Measurements from ENCODE around the gene LIN28B. TPM values are rescaled to one million over a fixed set of nuclear protein-coding genes. Genes with fewer than 3 reads are reported as not detected.

The LIN28B gene, protein sequence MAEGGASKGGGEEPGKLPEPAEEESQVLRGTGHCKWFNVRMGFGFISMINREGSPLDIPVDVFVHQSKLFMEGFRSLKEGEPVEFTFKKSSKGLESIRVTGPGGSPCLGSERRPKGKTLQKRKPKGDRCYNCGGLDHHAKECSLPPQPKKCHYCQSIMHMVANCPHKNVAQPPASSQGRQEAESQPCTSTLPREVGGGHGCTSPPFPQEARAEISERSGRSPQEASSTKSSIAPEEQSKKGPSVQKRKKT
- polyA plus RNA-seq: not detected

DNA sequence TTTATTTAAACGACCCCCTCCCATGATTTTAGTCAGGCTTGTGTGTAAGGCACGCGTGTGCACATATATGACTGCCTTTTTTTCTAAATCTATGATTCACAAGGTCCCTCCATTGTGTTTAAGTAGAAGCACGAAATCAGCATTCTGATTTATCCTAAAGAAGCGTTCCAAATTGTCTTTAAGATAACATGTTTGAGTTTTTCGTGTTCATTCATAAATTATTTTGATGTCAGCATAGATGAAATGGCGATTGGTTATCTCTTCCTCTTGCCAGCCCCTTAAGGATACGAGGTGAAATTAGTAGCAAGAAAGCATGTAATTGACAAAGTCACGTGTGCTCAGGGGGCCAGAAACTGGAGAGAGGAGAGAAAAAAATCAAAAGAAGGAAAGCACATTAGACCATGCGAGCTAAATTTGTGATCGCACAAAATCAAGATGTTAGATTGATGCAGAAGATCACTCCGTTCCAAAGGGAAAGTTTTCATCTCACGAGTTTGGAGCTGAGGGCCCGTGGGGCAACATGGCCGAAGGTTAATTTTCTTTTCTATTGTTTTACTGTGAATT, at the start of gene LIN28B:
LIN28B (plus strand) TSS at position 377 of the 564 bp plus-strand sequence; CDS start at position 521, 144 bp downstream.
- Mint-ChIP-seq H3K27ac (peak within 1 kb of the TSS in 2 of 3 donors; percentile 4 to 67), H3K4me3 (peak within 1 kb of the TSS in 3 of 4 donors; percentile 8 to 52 (median 45)), H3K4me1 (peaks cover 0 to 9% (median 0%) of the 10 kb centered on the region in 3 donors)

DNA sequence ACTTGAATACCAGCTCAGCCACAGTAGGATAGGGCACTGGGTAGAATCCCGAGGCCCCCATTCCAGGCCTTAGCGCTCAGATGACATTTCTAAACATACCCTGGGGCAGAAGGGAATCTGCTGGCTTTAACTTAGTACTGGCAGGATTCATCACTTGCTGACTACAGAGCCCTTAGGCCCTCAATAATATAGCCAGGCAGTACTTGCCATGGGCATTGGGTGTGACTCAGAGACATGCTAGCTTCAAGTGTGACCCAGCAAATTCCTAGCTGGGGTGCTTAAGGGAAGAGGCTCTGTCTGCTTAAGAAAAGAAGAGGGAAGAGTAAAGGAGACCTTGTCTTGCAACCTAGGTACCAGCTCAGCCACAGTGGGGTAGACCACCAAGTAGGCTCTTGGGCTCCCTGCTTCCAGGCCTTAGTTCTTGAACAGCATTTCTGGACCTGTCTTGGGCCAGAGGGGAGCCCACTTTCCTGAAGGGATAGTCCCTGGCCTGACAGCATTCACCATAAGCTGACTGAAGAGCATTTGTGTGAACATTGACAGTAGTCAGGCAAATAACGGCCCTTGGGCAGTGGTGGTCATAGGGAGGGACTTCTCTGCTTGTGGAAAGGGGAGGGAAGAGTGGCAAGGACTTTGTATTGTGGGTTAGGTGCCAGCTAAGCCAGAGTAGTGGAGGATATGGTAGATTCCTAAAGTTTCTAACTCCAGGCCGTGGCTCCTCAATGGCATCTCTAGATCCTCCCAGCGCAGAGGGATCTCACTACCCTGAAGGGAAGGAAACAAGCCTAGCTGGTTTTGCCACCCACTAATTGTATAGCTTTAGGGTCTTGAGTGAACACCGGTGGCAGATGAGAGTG, 48.6 kb upstream of the LIN28B start:
- H3K36me3 Mint-ChIP-seq: no peaks in the 10 kb centered on the region
- peaks cover 3% of the 10 kb centered on the region for H3K27me3 Mint-ChIP-seq
- peak overlapping the region in 2 of 3 donors; percentile 59 to 74 for H3K27ac Mint-ChIP-seq
- no peak overlapping the region for H3K4me3 Mint-ChIP-seq
- peaks cover 0 to 2% (median 0%) of the 10 kb centered on the region in 3 donors for H3K9me3 Mint-ChIP-seq
- no peaks in the 10 kb centered on the region for H3K4me1 Mint-ChIP-seq

More for the DNA sequence above, at the start of gene LIN28B:
- peaks cover 54% of the 10 kb centered on the region for H3K27me3 Mint-ChIP-seq
- peaks cover 3 to 10% (median 6%) of the 10 kb centered on the region in 3 donors for H3K9me3 Mint-ChIP-seq
- no peaks in the 10 kb centered on the region for H3K36me3 Mint-ChIP-seq

DNA sequence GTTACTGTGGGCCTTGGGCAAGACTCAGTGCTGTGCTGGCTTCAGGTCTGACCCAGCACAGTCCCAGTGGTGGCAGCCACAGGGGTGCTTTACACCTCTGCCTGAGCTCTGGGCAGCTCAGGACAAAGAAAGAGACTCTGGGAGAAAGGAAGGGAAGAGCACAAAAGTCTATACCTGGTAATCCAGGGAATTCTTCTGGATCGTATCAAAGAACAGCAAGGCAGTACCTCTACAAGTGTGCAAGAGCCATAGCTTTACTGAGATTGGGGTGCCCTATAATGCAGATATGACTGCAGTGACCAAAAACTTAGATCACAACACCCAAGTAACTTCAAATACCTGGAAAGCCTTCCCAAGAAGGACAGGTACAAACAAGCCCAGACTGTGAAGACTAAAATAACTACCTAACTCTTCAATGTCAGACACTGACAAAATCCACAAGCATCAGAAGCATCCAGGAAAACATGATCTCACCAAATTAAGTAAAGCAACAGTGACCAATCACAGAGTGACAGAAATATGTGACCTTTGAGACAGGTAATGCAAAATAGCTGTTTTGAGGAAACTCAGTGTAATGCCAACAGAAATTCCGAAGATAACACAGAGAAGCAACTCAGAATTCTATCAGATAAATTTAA, 47.9 kb upstream of the LIN28B start:
- peak overlapping the region in 2 of 3 donors; percentile 59 to 74 for H3K27ac Mint-ChIP-seq
- H3K9me3 Mint-ChIP-seq: peaks cover 0 to 2% (median 0%) of the 10 kb centered on the region in 3 donors
- peaks cover 3% of the 10 kb centered on the region for H3K27me3 Mint-ChIP-seq
- H3K4me1 Mint-ChIP-seq: no peaks in the 10 kb centered on the region
- H3K36me3 Mint-ChIP-seq: no peaks in the 10 kb centered on the region
- no peak overlapping the region for H3K4me3 Mint-ChIP-seq

DNA sequence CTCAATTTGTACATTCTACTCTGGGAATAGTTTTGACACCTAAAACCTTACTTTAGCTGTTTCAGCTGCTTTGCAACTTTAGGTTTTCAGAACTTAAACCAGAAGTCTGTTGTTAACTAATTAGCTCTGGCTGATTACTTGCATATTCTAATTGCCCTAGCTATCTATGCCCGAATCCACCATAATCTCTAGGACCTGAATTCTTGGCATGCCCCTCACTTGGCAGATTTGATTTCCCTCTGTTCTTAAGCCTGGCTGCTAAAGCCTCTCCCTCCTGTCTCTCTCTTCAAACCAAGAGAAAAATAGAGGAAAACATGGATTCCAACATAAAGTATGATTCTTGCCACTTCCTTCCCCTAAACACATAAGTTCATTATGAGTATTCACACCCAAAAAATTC, 35.0 kb upstream of the LIN28B start:
- H3K27me3 Mint-ChIP-seq: no peaks in the 10 kb centered on the region
- no peak overlapping the region for H3K27ac Mint-ChIP-seq
- peaks cover 0 to 2% (median 0%) of the 10 kb centered on the region in 3 donors for H3K9me3 Mint-ChIP-seq
- no peak overlapping the region for H3K4me3 Mint-ChIP-seq
- no peaks in the 10 kb centered on the region for H3K36me3 Mint-ChIP-seq
- H3K4me1 Mint-ChIP-seq: no peaks in the 10 kb centered on the region

DNA sequence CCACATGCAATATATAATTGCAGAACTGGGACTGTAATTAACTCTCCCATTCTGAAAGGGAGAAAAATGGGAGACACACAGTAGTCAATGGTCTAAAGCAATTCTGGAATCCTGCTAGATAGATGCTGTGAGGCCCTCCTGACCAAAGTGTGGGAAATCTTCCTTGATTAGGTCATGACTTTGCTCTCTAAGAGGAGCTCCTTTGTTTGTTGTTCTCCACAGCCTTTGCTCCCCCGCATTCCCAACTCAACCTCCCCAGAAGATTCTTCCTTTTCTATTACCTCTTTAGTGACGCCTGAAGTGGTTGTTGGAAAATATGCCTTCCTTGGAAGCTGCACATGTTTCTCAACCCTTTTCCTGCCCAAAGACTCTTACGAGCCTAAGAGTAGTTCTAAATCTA, 28.8 kb upstream of the LIN28B start:
- Mint-ChIP-seq H3K36me3 (no peaks in the 10 kb centered on the region), H3K4me1 (no peaks in the 10 kb centered on the region), H3K4me3 (no peak overlapping the region), H3K27me3 (peaks cover 4% of the 10 kb centered on the region), H3K9me3 (no peaks in the 10 kb centered on the region), H3K27ac (no peak overlapping the region)

DNA sequence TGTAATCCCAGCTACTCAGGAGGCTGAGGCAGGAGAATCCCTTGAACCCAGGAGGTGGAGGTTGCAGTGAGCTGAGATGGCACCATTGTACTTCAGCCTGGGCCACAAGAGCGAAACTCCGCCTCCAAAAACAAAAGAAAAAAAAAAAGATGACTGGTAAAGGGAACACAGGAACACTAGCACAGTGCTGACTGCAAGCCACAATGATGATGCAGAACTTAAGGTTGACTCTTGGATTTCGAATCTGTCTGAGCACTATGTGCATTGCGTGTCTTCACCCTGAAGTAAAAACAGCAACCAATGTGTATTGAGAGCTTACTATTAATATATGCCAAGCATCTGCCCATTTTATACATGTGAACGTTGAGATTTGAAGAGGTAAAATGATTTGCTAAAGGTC, 27.6 kb upstream of the LIN28B start:
- Mint-ChIP-seq H3K36me3 (no peaks in the 10 kb centered on the region), H3K4me3 (no peak overlapping the region), H3K4me1 (no peaks in the 10 kb centered on the region), H3K27ac (no peak overlapping the region), H3K27me3 (peaks cover 4% of the 10 kb centered on the region), H3K9me3 (no peaks in the 10 kb centered on the region)

DNA sequence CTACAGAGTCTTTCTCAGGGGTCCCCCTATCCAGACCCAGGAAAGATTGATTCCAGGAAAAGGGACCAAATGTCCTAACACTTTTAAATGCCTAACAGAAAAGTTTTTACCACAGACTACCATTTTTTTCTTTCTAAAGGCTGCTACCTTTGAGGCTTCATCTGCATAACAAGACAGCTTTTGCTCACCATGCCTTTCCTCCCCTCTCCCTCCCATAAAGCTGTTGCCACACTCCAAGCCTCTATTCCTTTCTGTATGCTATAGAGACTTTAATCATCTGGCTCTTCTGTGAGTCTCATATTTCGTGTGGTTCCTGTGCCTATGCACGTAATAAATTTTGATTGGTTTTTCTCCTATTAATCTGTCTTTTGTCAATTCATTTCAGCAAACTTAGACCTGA, 26.0 kb upstream of the LIN28B start:
- Mint-ChIP-seq H3K4me3 (no peak overlapping the region), H3K36me3 (no peaks in the 10 kb centered on the region), H3K27ac (no peak overlapping the region), H3K27me3 (peaks cover 4% of the 10 kb centered on the region), H3K4me1 (no peaks in the 10 kb centered on the region), H3K9me3 (no peaks in the 10 kb centered on the region)

DNA sequence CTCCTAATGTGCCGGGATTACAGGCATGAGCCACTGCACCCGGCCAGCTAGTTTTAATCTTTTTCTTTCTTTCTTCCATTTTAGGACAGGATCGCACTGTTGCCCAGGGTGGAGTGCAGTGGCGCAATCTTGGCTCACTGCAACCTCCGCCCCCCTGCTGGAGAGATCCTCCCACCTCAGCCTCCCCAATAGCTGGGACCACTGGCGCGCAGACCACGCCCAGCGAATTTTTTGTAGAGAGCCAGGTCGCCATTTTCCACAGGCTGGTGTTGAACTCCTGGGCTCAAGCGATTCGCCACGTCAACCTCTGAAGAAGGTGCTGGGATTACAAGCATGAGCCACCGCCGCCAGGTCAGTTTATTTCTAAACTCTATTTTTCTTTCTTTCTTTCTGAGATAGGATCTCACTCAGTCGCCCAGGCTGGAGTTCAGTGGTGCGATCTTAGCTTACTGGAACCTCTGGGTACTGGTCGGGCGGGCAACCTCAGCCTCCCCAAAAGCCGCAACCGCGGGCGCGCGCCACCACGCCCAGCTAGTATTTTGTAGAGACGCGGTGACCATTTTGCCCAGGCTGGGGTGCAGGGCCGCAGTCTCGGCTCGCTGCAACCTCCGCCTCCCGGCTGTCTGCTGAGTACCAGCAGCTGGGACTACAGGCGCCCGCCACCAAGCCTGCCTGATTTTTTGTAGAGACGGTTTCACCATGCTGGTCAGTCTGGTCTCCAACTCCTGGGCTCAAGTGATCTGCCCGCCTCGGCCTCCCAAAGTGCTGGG, 20.0 kb upstream of the LIN28B start:
- H3K27ac Mint-ChIP-seq: no peak overlapping the region
- H3K4me3 Mint-ChIP-seq: peak overlapping the region in 1 of 4 donors; percentile 58
- peaks cover 24% of the 10 kb centered on the region for H3K27me3 Mint-ChIP-seq
- no peaks in the 10 kb centered on the region for H3K36me3 Mint-ChIP-seq
- H3K9me3 Mint-ChIP-seq: no peaks in the 10 kb centered on the region
- peaks cover 0 to 1% (median 0%) of the 10 kb centered on the region in 3 donors for H3K4me1 Mint-ChIP-seq

DNA sequence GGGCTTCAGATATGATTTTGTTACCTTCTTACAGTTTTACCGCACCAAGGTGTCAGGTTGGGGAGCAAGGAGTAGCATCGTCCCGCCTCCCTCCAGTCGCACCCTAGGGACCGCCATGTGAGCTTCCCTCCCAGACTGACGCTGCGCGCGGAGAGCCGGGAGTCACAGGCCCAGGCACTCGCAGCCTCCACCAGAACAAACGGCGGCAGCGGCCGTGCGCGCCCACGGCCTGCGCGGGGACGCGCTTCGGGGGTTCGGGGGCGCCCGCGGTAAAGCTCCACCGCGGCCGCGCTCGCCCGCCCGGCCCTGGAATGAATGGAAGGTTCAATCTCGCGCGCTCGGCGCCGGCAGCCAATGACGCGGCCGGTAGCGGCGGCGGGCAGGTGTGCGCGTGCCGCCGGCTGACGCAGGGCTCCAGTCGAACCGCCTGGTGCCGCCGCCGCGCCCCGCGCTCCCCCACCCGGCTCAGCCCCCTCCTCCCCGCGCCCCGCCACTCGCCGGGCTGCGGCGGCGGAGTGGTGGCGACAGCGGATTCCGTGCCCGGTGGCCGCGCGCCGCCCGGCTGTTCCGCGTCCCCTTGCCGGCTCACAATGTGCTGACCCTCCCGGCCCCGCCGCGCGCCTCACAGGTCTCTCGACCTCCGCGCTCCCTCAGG, 16.5 kb upstream of the LIN28B start:
- Mint-ChIP-seq H3K36me3 (no peaks in the 10 kb centered on the region), H3K4me3 (peak overlapping the region in 1 of 4 donors; percentile 85), H3K4me1 (peaks cover 0 to 1% (median 0%) of the 10 kb centered on the region in 3 donors), H3K27ac (no peak overlapping the region), H3K9me3 (no peaks in the 10 kb centered on the region), H3K27me3 (peaks cover 29% of the 10 kb centered on the region)

DNA sequence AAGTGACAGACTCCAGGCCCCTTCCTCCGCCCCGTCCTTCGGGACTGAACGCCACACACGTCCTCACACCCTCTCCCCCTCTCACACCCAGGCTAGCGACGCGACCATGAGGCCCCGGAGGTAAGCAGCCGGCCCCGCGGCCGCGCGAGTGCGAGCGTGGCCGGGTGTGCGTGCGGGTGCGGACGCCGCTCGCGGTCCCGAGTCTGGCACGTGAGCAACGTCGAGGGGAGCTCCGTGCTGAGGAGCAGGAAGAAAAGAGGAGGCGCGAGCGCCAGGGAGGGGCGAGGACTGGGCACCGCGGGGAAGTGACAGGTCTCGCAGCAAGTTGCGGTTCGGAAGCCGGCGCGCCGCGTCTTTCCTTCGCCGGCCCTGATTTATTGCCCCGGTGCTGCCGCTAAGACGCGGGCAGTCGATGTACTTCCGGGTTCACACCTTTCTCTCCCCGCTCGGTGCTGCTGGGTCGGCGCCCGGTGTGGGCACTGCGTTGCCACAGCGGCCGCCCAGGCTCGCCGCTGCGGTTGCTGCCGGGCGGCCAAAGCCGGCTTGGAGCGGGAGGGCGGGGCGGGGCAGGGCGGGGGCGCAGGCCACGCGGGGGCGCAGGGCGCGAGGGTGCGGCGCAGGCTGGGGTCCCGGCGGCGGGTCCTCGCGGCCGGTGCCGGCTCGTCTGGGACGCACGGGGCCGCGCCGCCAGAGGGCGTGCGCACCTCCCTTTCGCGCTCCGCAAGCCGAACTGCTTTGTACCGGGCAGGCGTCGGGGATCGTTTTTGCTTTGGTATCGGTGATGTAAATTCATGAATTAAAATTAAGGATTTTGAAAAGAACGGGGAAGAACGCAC, 15.8 kb upstream of the LIN28B start:
- H3K9me3 Mint-ChIP-seq: no peaks in the 10 kb centered on the region
- peaks cover 0 to 1% (median 0%) of the 10 kb centered on the region in 3 donors for H3K4me1 Mint-ChIP-seq
- H3K4me3 Mint-ChIP-seq: peak overlapping the region in 1 of 4 donors; percentile 60
- no peaks in the 10 kb centered on the region for H3K36me3 Mint-ChIP-seq
- peaks cover 27% of the 10 kb centered on the region for H3K27me3 Mint-ChIP-seq
- no peak overlapping the region for H3K27ac Mint-ChIP-seq

DNA sequence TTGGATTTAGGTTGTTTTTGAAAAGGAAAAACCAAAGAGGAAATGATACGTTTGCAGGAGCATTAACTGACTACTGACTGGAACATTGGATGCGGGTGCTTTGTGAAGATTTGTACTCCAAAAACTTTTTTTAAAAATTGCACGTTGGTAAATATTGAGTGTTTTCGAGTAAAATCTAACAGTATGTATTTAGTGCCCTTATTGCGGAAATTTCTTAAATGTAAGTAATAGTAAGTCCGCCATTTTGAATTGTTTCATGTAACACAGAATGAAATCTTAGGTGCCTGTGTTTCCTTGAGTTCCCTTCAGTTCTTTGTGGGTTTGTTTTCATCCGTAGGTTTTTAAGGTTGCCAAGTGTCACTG, 15.2 kb upstream of the LIN28B start:
- Mint-ChIP-seq H3K4me1 (peaks cover 0 to 1% (median 0%) of the 10 kb centered on the region in 3 donors), H3K27ac (no peak overlapping the region), H3K27me3 (peaks cover 23% of the 10 kb centered on the region), H3K9me3 (no peaks in the 10 kb centered on the region), H3K36me3 (no peaks in the 10 kb centered on the region), H3K4me3 (peak overlapping the region in 1 of 4 donors; percentile 60)

DNA sequence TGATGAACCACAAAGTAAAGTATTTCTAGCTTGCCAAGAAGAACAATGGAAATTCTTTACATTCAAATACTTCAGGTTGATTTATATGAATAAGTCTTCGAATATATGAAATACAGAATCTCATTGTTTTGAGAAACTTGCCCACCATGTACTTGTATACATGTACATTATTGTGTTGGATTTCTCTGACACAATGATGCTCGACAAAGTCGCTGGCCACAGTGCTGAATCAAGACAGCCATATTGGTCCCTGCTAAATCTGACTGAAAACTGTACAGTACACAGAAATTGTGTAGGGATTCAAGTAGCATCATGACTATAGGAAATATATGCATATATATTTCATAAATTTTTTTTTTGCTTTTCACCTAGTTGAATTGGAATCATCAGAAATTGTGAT, 13.1 kb upstream of the LIN28B start:
- H3K4me1 Mint-ChIP-seq: peaks cover 0 to 1% (median 0%) of the 10 kb centered on the region in 3 donors
- H3K27me3 Mint-ChIP-seq: peaks cover 20% of the 10 kb centered on the region
- no peak overlapping the region for H3K4me3 Mint-ChIP-seq
- no peaks in the 10 kb centered on the region for H3K9me3 Mint-ChIP-seq
- H3K27ac Mint-ChIP-seq: no peak overlapping the region
- no peaks in the 10 kb centered on the region for H3K36me3 Mint-ChIP-seq

DNA sequence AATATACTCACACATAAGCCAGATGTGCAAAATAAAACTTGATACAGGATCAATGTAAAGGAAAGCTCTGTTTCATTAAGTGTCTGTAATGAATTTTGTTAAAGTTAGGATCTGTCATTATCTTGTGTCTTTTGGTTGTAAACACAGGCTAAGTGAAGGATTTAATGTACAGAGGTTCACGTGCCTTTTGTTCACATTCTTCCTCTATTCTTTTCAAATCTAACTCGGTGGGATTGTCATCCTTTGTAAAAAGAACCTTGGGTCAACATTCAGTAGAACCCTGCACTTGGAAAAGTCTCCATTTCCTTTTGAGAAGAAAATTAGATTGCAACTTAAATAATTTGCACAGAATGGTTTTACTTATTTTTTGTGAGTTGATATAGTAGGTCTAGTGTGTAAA, 7.7 kb upstream of the LIN28B start:
- H3K9me3 Mint-ChIP-seq: peaks cover 0 to 6% (median 3%) of the 10 kb centered on the region in 3 donors
- H3K27ac Mint-ChIP-seq: no peak overlapping the region
- H3K4me1 Mint-ChIP-seq: peaks cover 0 to 3% (median 0%) of the 10 kb centered on the region in 3 donors
- H3K4me3 Mint-ChIP-seq: no peak overlapping the region
- peaks cover 24% of the 10 kb centered on the region for H3K27me3 Mint-ChIP-seq
- no peaks in the 10 kb centered on the region for H3K36me3 Mint-ChIP-seq
